BJ (cell line): ENCODE measurements around the gene RUNX2. TPM values are rescaled to one million over a fixed set of nuclear protein-coding genes. Genes with fewer than 3 reads are reported as not detected.
"Not testable (repeated sequence)": the region's sequence is repeated elsewhere in the genome, so short reads cannot be mapped to it uniquely, and the experiment has no call there.

Experiments
- CTCF ChIA-PET: fragments of 350-600 bp; formaldehyde crosslinking; extraction: SDS; loops from one replicate; lab custom pipeline; 2021; ENCODE audit warnings: antibody characterized with exemption, inconsistent platforms; lab: Yijun Ruan, JAX
- POLR2A ChIA-PET: fragments of 300-600 bp; sonication (Branson Sonifier 250); formaldehyde crosslinking; extraction: SDS; loops from one replicate; lab custom pipeline; 2021; ENCODE audit warnings: antibody characterized with exemption; lab: Charles Lee
- DNase-seq: peaks from one replicate; pipeline ENCODE4 v3.0.0-alpha.2; 2011; ENCODE audit warnings: low read depth
- H3K27me3 ChIP-seq: 2 replicates; pipeline ENCODE4 v1.6.0; 2011; ENCODE audit warnings: low read length; ENCODE audit not compliant: control insufficient read depth, insufficient read depth
- H3K36me3 ChIP-seq: 2 replicates; pipeline ENCODE4 v1.5.1; 2011; ENCODE audit warnings: low read length; ENCODE audit not compliant: control insufficient read depth, insufficient read depth
- H3K4me3 ChIP-seq: 2 replicates; pipeline ENCODE4 v1.5.1; 2011; ENCODE audit warnings: low read depth, mild to moderate bottlenecking, control low read depth, low read length
- polyA plus RNA-seq: library from polyadenylated mRNA; depleted of rRNA; stranded (reverse); fragments of >200 nt; gene quantifications from 2 replicates; pipeline ENCODE4 v1.2.3, GENCODE V29; 2011
- TF ChIP-seq, protein P1 (sequence below): IDR thresholded peaks from 2 replicates; pipeline ENCODE4 v1.5.1; 2011; ENCODE audit warnings: low read depth, mild to moderate bottlenecking, control low read depth, inconsistent platforms, low read length, moderate library complexity; ENCODE audit not compliant: insufficient read depth

The RUNX2 gene
- polyA plus RNA-seq, 1 experiment: 1.5 TPM

- CTCF ChIA-PET: interaction anchor here (0.7 to 1.5 kb wide), 6 partner anchors 13 to 900 kb away, joined by 3 to 4 read pairs (median 4); no protein-coding TSS in a partner anchor
- peak; percentile 51 for DNase-seq
- TF ChIP-seq, protein P1, sequence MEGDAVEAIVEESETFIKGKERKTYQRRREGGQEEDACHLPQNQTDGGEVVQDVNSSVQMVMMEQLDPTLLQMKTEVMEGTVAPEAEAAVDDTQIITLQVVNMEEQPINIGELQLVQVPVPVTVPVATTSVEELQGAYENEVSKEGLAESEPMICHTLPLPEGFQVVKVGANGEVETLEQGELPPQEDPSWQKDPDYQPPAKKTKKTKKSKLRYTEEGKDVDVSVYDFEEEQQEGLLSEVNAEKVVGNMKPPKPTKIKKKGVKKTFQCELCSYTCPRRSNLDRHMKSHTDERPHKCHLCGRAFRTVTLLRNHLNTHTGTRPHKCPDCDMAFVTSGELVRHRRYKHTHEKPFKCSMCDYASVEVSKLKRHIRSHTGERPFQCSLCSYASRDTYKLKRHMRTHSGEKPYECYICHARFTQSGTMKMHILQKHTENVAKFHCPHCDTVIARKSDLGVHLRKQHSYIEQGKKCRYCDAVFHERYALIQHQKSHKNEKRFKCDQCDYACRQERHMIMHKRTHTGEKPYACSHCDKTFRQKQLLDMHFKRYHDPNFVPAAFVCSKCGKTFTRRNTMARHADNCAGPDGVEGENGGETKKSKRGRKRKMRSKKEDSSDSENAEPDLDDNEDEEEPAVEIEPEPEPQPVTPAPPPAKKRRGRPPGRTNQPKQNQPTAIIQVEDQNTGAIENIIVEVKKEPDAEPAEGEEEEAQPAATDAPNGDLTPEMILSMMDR: no peak
- peak overlapping the region; percentile 34 for H3K4me3 ChIP-seq
- POLR2A ChIA-PET: interaction anchor here (0.7 kb wide), 1 partner anchor 108 kb away, joined by 6 read pairs; no protein-coding TSS in a partner anchor
- H3K36me3 ChIP-seq: no peaks in the 10 kb centered on the region
- H3K27me3 ChIP-seq: no peaks in the 10 kb centered on the region
These were observed 228.0 kb downstream of the RUNX2 start for GRCh38 chr6:45555981-45556771.

DNA sequence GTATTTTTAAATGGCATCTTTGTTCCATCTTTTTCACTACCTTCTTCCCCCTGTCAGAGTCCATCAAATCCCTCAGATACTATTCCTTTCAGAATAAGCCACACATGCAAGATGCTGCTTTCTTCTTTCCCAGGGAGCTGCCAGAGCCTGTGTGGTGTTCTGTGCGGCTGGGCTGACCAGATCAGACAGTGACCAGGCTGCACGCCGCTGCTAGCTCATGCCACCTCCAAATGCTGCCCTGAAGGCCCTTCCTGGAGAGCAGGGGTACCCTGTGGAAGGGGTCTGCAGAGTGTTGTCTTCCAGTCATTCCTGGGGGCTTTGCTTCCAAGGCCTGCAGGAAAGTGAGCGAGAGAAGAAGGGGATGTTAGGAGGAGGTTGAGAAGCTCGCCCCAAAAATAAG lies 228.7 kb downstream of the RUNX2 start:
- H3K4me3 ChIP-seq: no peak overlapping the region
- H3K36me3 ChIP-seq: no peaks in the 10 kb centered on the region
- TF ChIP-seq, protein P1: no peak
- ChIA-PET POLR2A (no interaction called here), CTCF (interaction anchor here (0.7 to 1.5 kb wide), 6 partner anchors 12 to 901 kb away, joined by 3 to 4 read pairs (median 4); no protein-coding TSS in a partner anchor)
- no peaks in the 10 kb centered on the region for H3K27me3 ChIP-seq
- no peak for DNase-seq

DNA sequence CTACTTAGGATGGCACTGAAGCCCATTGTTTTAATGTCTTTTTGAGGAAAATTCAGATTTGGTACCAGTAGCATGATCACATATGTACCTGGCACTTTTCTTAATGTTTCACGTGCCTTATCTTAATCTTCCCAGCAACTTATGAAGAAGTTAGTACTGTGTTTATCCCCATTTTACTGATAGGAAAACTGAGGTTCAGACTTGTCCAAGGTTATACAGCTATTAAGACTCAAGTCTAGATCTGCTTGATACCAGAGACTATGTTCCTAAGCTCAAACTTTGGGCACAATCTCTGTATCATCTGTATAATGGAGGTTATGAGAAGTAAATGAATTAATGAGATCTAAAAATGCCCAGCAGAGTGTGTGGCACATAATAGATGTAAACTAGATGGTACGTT lies 229.3 kb downstream of the RUNX2 start:
- POLR2A ChIA-PET: no interaction called here

GRCh38 chr6:45558858-45559257 lies 230.7 kb downstream of the RUNX2 start:
- H3K27me3 ChIP-seq: no peaks in the 10 kb centered on the region
- POLR2A ChIA-PET: no interaction called here

More for the DNA sequence above, 229.3 kb downstream of the RUNX2 start:
- CTCF ChIA-PET: interaction anchor here (0.5 to 1.5 kb wide), 3 partner anchors 12 to 1127 kb away, joined by 3 to 4 read pairs (median 3); no protein-coding TSS in a partner anchor
- H3K36me3 ChIP-seq: no peaks in the 10 kb centered on the region
- no peak overlapping the region for H3K4me3 ChIP-seq
- TF ChIP-seq, protein P1: no peak
- no peaks in the 10 kb centered on the region for H3K27me3 ChIP-seq
- DNase-seq: no peak

GRCh38 chr6:45560321-45560820 lies 232.2 kb downstream of the RUNX2 start:
- DNase-seq, H3K36me3 ChIP-seq, H3K4me3 ChIP-seq, CTCF ChIA-PET, POLR2A ChIA-PET, H3K27me3 ChIP-seq: not testable (repeated sequence)

More at GRCh38 chr6:45558858-45559257, 230.7 kb downstream of the RUNX2 start:
- no peaks in the 10 kb centered on the region for H3K36me3 ChIP-seq
- CTCF ChIA-PET: interaction anchor here (0.7 kb wide), 1 partner anchor 35 kb away, joined by 3 read pairs; no protein-coding TSS in a partner anchor
- no peak for DNase-seq
- H3K4me3 ChIP-seq: no peak overlapping the region
- TF ChIP-seq, protein P1: no peak
